Right ventricle myocardium superior (tissue), 1 donor: ENCODE measurements around the gene MVB12A. TPM values are rescaled to one million over a fixed set of nuclear protein-coding genes. Genes with fewer than 3 reads are reported as not detected.

Experiments used
- ATAC-seq: fragments of 200-7000 bp; cut with Tn5 transposase; one replicate; pipeline ENCODE4 v1.9.1; 2020; ENCODE audit warnings: mild to moderate bottlenecking; ENCODE audit not compliant: poor library complexity
- DNase-seq: peaks from one replicate; pipeline ENCODE4 v3.0.0-alpha.2; 2020
- intact Hi-C: fragments of 100-400 bp; cut with DNase I; formaldehyde crosslinking; loops from one replicate; pipeline ENCODE4 v1.11.2; 2022
- total RNA-seq: library from RNA; stranded (reverse); fragmentation: NEBNext Ultra II Directional; extraction: Animal tissue kit (Norgen Biotek cat#: 25700); gene quantifications from one replicate; pipeline ENCODE4 v1.2.1, GENCODE V29; 2021
- donor health status: DM: no; HTN: yes; CAD: no; lungs with severe emphysema.

The MVB12A gene
- total RNA-seq, 1 donor from 2014 or later, result 20.3 TPM

DNA sequence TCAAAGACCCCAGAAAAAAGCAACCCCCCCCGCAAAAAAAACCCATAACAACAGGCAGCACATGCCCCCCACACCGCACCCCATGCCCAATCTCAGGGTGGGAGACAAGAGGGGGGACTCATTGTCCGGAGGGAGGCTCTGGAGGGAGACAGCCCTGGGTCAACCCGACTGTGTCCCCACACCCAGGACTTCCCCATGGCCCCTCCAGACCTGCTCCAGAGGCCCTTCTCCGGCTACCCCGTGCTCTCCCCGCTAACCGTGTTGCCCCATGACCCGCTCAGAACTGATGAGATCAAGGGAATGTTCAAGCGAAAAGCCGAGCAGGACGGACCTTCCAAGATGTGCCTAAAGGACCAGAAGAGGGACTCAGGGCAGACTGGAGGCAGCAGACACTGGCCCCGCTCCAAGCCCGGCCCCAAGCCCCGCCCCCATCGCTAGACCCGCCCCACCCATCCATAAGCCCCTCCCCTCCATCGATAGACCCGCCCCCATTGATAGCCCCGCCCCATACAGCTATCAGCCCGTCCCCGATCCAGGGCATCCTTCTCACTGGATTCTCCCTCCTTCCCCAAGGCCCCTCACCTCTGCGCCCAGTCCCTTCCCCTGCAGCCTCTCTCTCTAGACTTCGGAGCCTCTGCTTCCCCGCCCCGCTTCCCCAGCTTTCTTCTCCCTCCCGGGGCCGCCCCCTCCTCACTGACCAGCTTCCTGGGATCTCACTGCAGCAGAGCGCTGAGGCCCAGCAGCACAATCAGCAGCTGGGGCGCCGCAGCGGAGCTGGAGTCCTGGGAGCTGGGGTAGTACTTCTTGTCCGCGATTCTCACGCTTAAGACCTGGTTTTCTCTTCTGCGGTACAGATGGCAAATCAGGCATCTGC is 16.6 kb upstream of the MVB12A start:
- ATAC-seq (no peak), DNase-seq (no peak)
- intact Hi-C loops, result no loop called here

GRCh38 chr19:17404015-17404414 is 15.8 kb upstream of the MVB12A start:
- DNase-seq, result no peak
- ATAC-seq, result no peak
- intact Hi-C loops, result no loop called here

GRCh38 chr19:17404621-17405249 is 15.1 kb upstream of the MVB12A start:
- intact Hi-C loops, result no loop called here
- DNase-seq, result no peak
- ATAC-seq, result no peak

- DNase-seq, result peak; percentile 71
- intact Hi-C loops, result no loop called here
- peak; percentile 91 for ATAC-seq
These were observed 14.4 kb upstream of the MVB12A start, which contains the start of gene BST2 for GRCh38 chr19:17405250-17406045. Gene BST2 (minus strand): TSS chr19:17405630. CDS start chr19:17405575, 55 bp downstream.

- ATAC-seq, result peak; percentile 17
- intact Hi-C loops, result no loop called here
- no peak for DNase-seq
These were observed 13.6 kb upstream of the MVB12A start for GRCh38 chr19:17406046-17406886.

DNA sequence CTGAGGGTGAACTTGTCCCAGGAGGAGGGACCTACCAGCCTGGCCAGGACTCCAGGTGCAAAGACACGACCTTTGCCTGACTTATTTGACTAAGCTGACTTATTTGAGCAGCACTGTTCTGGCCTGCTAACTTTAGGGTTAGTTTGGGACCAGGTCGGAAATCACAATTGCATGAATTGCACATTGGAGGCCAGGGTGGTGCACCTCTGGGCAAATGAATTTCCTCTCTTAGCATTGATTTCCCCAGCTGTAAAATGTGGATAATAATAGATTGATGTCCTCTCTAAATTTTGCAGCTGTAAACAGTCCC is 13.0 kb upstream of the MVB12A start:
- DNase-seq (no peak), ATAC-seq (no peak)
- intact Hi-C loops, result no loop called here

- no peak for ATAC-seq
- intact Hi-C loops, result no loop called here
- no peak for DNase-seq
These were observed 9.9 kb upstream of the MVB12A start for GRCh38 chr19:17409990-17410389.

DNA sequence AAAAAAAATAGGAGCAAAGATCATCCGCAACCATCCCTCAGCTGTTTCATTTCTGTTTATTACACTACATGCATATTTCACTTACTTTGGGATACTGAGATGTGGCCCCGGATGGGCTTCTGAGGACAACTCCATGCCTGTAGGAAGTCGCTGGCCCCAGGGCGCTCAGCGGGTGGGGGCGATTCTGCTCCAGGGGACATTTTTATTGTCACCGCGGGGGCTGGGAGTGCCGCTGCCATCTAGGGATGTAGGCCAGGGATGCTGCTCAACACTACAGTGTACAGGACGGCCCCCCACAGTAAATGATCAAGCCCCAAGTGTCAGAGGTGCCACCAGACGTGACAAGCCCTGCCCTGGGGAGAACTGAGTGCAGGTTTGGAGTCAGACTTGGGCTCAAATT is 8.0 kb upstream of the MVB12A start:
- intact Hi-C loops, result no loop called here
- no peak for ATAC-seq
- no peak for DNase-seq

- intact Hi-C loops, result no loop called here
- no peak for ATAC-seq
- DNase-seq, result no peak
These were observed 5.8 kb upstream of the MVB12A start for GRCh38 chr19:17414097-17414496.

DNA sequence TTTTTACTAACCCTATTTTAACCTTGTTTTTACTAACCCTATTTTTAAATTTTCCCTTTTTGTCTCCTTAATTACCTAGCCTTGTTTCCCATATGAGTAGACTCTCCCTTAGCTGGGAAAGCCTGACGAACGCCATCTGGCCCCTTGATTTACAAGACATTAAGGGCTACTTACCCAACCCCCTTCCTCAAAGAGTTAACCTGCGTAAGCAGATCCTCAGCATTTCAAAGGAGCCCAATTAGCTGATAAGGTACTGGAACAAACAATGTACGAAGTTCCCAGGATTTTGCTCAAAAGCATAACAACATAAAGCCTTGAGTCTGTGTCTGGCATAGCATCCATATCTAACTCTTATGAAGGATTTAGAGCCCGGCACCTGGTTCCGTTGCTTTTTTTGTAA is 4.7 kb upstream of the MVB12A start:
- ATAC-seq, result no peak
- intact Hi-C loops, result no loop called here

GRCh38 chr19:17418710-17419109 is 1.1 kb upstream of the MVB12A start:
- DNase-seq (no peak), ATAC-seq (no peak)
- intact Hi-C loops, result no loop called here

More for the DNA sequence above, 4.7 kb upstream of the MVB12A start:
- DNase-seq, result no peak

- no peak for ATAC-seq
- DNase-seq, result no peak
- intact Hi-C loops, result no loop called here
These were observed 660 bp upstream of the MVB12A start for GRCh38 chr19:17419154-17419620.

- intact Hi-C loops, result no loop called here
- peak; percentile 38 for ATAC-seq
- DNase-seq, result peak; percentile 62
These were observed 653 bp downstream of the MVB12A start for GRCh38 chr19:17420475-17420924.

GRCh38 chr19:17421942-17422341 is 2.1 kb downstream of the MVB12A start:
- DNase-seq, result no peak
- intact Hi-C loops, result no loop called here

GRCh38 chr19:17423429-17424208 is 3.8 kb downstream of the MVB12A start:
- intact Hi-C loops, result no loop called here
- DNase-seq, result no peak

More at GRCh38 chr19:17421942-17422341, 2.1 kb downstream of the MVB12A start:
- no peak for ATAC-seq

DNA sequence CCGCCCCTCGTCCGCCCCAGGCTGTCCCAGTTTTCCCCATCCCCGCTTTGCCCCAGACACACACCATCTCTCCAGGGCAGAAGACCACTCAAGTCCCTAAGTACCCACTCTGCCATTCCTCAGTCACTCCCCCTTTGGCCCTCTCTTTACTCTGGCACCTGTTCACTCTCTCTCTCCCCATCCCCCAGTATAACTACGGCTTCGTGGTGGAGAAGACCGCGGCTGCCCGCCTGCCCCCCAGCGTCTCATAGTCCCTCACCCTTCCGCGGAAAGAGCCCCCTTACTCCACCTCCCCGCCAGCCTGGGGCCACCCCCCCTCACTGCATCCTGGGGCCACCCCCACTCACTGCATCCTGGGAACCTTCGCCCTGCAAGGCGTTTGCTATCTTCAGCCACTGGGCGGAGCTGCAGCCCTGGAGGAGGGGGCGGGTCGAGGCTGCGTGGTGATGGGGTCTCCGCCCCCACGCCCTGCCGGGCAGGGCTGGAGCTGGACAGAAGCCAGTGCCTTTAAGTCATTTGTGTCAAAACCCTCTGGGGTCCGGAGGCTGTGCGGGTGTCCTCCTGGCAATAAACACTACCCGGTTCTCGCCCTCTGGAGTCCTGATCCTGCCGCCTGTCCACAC is 5.0 kb downstream of the MVB12A start:
- intact Hi-C loops, result no loop called here
- ATAC-seq (no peak), DNase-seq (peak; percentile 52)

More at GRCh38 chr19:17423429-17424208, 3.8 kb downstream of the MVB12A start:
- ATAC-seq, result no peak

GRCh38 chr19:17429641-17430113 is 9.8 kb downstream of the MVB12A start:
- DNase-seq (no peak), ATAC-seq (no peak)
- intact Hi-C loops, result no loop called here
